ENCODE results near the gene NPIPA1.
"Not testable (repeated sequence)": the region's sequence is repeated elsewhere in the genome, so short reads cannot be mapped to it uniquely, and the experiment has no call there.

Gene NPIPA1

GRCh38 chr16:14996702-14997101 is 59.5 kb downstream of the NPIPA1 start:
- POLR2A ChIA-PET; H3K4me3 ChIP-seq (ENCODE audit: low read depth, low read length); H3K27ac ChIP-seq (ENCODE audit: extremely low read depth, low read depth, low read length); H3K4me1 ChIP-seq (ENCODE audit: control insufficient read depth, insufficient read depth, low read length); H3K9me3 ChIP-seq (ENCODE audit: control insufficient read depth, insufficient read depth, low read depth, low read length): not testable (repeated sequence)
- peaks cover 8 to 19% of the 10 kb centered on the region in 2 experiments; a peak in 2 of 3 replicates for H3K36me3 ChIP-seq (ENCODE audit: control insufficient read depth in 2 of 2, insufficient read depth in 1 of 2, low read length in 2 of 2)
- CTCF ChIA-PET = interaction anchor here (0.8 kb wide), 1 partner anchor 663 kb away, joined by 4 read pairs; no protein-coding TSS in a partner anchor

GRCh38 chr16:14998300-14998699 is 61.1 kb downstream of the NPIPA1 start:
- H3K36me3 ChIP-seq (ENCODE audit: control insufficient read depth in 2 of 2, insufficient read depth in 1 of 2, low read length in 2 of 2) = peaks cover 8 to 19% of the 10 kb centered on the region in 2 experiments; a peak in 2 of 3 replicates
- H3K4me3 ChIP-seq (ENCODE audit: low read depth, low read length); POLR2A ChIA-PET; H3K27ac ChIP-seq (ENCODE audit: extremely low read depth, low read depth, low read length); H3K4me1 ChIP-seq (ENCODE audit: control insufficient read depth, insufficient read depth, low read length); H3K9me3 ChIP-seq (ENCODE audit: control insufficient read depth, insufficient read depth, low read depth, low read length): not testable (repeated sequence)
- CTCF ChIA-PET = interaction anchor here (0.6 kb wide), 1 partner anchor 40 kb away, joined by 3 read pairs; no protein-coding TSS in a partner anchor

GRCh38 chr16:14999845-15000244 is 62.6 kb downstream of the NPIPA1 start:
- H3K4me3 ChIP-seq (ENCODE audit: low read depth, low read length); POLR2A ChIA-PET; CTCF ChIA-PET; H3K4me1 ChIP-seq (ENCODE audit: control insufficient read depth, insufficient read depth, low read length); H3K27ac ChIP-seq (ENCODE audit: extremely low read depth, low read depth, low read length); H3K9me3 ChIP-seq (ENCODE audit: control insufficient read depth, insufficient read depth, low read depth, low read length): not testable (repeated sequence)
- TF ChIP-seq ZNF18 (tag by site-specific recombination; IDR thresholded peaks at IDR 0.05) = peak; percentile 76; the same call in 1 of the 2 replicates
- 0 out of 2 replicates have a peak, but pooled peaks have one; percentile 34 for TF ChIP-seq ZNF600 (tag by site-specific recombination; IDR thresholded peaks at IDR 0.05)
- H3K36me3 ChIP-seq (ENCODE audit: control insufficient read depth in 2 of 2, insufficient read depth in 1 of 2, low read length in 2 of 2) = peaks cover 14 to 29% of the 10 kb centered on the region in 2 experiments; a peak in 2 of 3 replicates
